ENCODE measurements around the gene NCAPD2.

GRCh38 chr12:6574576-6575295 lies 80.8 kb downstream of the NCAPD2 start:
- TF ChIP-seq CTCF (IDR thresholded peaks at IDR 0.05; ENCODE audit: extremely low read depth in 1 of 2, insufficient read depth in 1 of 2, low read depth in 1 of 2, low read length in 2 of 2): no peak
- no peak for TF ChIP-seq POLR2AphosphoS5 (IDR thresholded peaks at IDR 0.05; ENCODE audit: insufficient read depth, low read depth, low read length)

Data from endothelial cell of umbilical vein (primary cell).